PC-3 (cell line): Measurements from ENCODE around the gene ALG3. TPM values are rescaled to one million over a fixed set of nuclear protein-coding genes. Genes with fewer than 3 reads are reported as not detected.

ENCODE experiments used
- ATAC-seq: fragments of 200-7000 bp; cut with Tn5 transposase; 2 replicates; pipeline ENCODE4 v1.9.1; 2020; ENCODE audit warnings: mild to moderate bottlenecking, moderate library complexity
- BruUV-seq: library from RNA; stranded (reverse); fragments of 400-500 nt; replicated peaks from 2 replicates; lab custom pipeline; 2021; lab: Mats Ljungman, UMichigan
- CTCF ChIA-PET: fragments of 300-600 bp; sonication (Branson Sonifier 250); formaldehyde crosslinking; loops from one replicate; lab custom pipeline; 2022; ENCODE audit warnings: antibody characterized with exemption; lab: Charles Lee
- POLR2A ChIA-PET: fragments of 300-600 bp; sonication (Branson Sonifier 250); formaldehyde crosslinking; loops from one replicate; lab custom pipeline; 2022; ENCODE audit warnings: antibody characterized with exemption; ENCODE audit not compliant: unreplicated experiment; lab: Charles Lee
- DNase-seq: peaks from one replicate; pipeline ENCODE4 v3.0.0-alpha.2; 2015
- H2AFZ ChIP-seq: fragments of 300-600 bp; sonication (generic); 2 replicates; pipeline ENCODE4 v1.6.0; 2016; ENCODE audit warnings: antibody characterized with exemption, low read length
- H3F3A ChIP-seq: fragments of 300-600 bp; sonication (generic); one replicate; pipeline ENCODE4 v1.6.0; 2017; ENCODE audit warnings: antibody characterized with exemption, low read length, control low read depth, mild to moderate bottlenecking; ENCODE audit not compliant: unreplicated experiment
- H3K27ac ChIP-seq: fragments of 300-600 bp; sonication (generic); 2 replicates; pipeline ENCODE4 v1.5.1; 2016; ENCODE audit warnings: mild to moderate bottlenecking, low read length
- H3K27me3 ChIP-seq: fragments of 300-600 bp; sonication (generic); 2 replicates; pipeline ENCODE4 v1.6.1; 2016; ENCODE audit warnings: low read length, mixed read lengths
- H3K36me3 ChIP-seq: fragments of 300-600 bp; sonication (generic); 2 replicates; pipeline ENCODE4 v1.6.1; 2016; ENCODE audit warnings: low read depth, mixed run types, low read length, mixed read lengths
- H3K4me1 ChIP-seq: fragments of 300-600 bp; sonication (generic); 2 replicates; pipeline ENCODE4 v1.5.1; 2016; ENCODE audit warnings: low read length; ENCODE audit not compliant: insufficient read depth
- H3K4me2 ChIP-seq: fragments of 300-600 bp; sonication (generic); 2 replicates; pipeline ENCODE4 v1.6.0; 2016; ENCODE audit warnings: low read length
- H3K4me3 ChIP-seq: fragments of 300-600 bp; sonication (generic); 2 replicates; pipeline ENCODE4 v1.5.1; 2016; ENCODE audit warnings: mild to moderate bottlenecking, low read length, mixed read lengths
- H3K79me2 ChIP-seq: fragments of 300-600 bp; sonication (generic); 2 replicates; pipeline ENCODE4 v1.6.1; 2017; ENCODE audit warnings: low read length, mixed read lengths
- H3K9ac ChIP-seq: fragments of 300-600 bp; sonication (generic); 2 replicates; pipeline ENCODE4 v1.6.0; 2016; ENCODE audit warnings: mild to moderate bottlenecking, low read length
- H3K9me2 ChIP-seq: fragments of 300-600 bp; sonication (generic); replicated peaks from 2 replicates; pipeline ENCODE4 v1.6.1; 2016; ENCODE audit warnings: mixed run types, low read length, mixed read lengths
- H3K9me3 ChIP-seq: fragments of 300-600 bp; sonication (generic); 2 replicates; pipeline ENCODE4 v1.6.1; 2016; ENCODE audit warnings: low read length, mixed read lengths
- H4K20me1 ChIP-seq: fragments of 300-600 bp; sonication (generic); 2 replicates; pipeline ENCODE4 v1.6.1; 2016; ENCODE audit warnings: low read length, mixed read lengths
- EZH2 ChIP-seq: fragments of 300-600 bp; sonication (generic); IDR thresholded peaks from one replicate; pipeline ENCODE4 v1.6.1; 2017; ENCODE audit warnings: antibody characterized with exemption, mild to moderate bottlenecking, low read length; ENCODE audit not compliant: unreplicated experiment
- EZH2phosphoT487 ChIP-seq: fragments of 300-600 bp; sonication (generic); IDR thresholded peaks from 2 replicates; pipeline ENCODE4 v1.6.1; 2018; ENCODE audit warnings: mild to moderate bottlenecking, antibody characterized with exemption, low read length, borderline replicate concordance
- intact Hi-C: fragments of 100-400 bp; cut with micrococcal nuclease; formaldehyde crosslinking; loops from 2 replicates; pipeline ENCODE4 v1.9.0; 2023
- total RNA-seq: library from RNA; depleted of rRNA; stranded (reverse); fragments of >200 nt; gene quantifications from 2 replicates; pipeline ENCODE4 v1.2.3, GENCODE V29; 2014
- TF ChIP-seq, protein P1 (sequence below): fragments of 300-600 bp; sonication (generic); conservative IDR thresholded peaks from 2 replicates; pipeline ENCODE4 v1.5.1; 2017; ENCODE audit warnings: antibody characterized with exemption, low read depth, mild to moderate bottlenecking, low read length

ALG3 gene
- total RNA-seq, 1 experiment from 2014 or later, result 89.0 TPM

DNA sequence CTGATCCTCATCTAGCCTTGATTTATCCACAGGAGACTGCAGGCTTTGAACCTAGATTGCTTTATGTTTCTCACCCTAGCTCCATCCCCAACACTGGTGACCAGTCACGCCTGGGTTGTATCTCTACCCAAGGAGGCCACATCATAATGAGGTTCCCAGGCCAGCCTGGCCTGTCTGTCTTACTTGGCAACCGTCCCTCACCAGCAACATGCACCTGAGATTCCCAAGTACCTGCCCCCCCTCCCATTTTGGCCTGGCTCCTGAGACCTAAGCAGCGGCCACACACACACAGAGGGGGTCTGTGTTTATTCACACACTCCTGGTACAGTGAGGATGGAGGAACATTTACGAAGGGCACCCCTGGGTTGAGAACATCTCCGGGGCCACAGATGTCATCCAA, 10.2 kb upstream of the ALG3 start:
- H3K4me3 ChIP-seq, result no peak overlapping the region
- BruUV-seq, result no TSS peak
- H3K9me3 ChIP-seq, result no peaks in the 10 kb centered on the region
- no peaks in the 10 kb centered on the region for H3F3A ChIP-seq
- H3K9ac ChIP-seq, result no peak overlapping the region
- CTCF ChIA-PET, result no interaction called here
- TF ChIP-seq, protein P1, sequence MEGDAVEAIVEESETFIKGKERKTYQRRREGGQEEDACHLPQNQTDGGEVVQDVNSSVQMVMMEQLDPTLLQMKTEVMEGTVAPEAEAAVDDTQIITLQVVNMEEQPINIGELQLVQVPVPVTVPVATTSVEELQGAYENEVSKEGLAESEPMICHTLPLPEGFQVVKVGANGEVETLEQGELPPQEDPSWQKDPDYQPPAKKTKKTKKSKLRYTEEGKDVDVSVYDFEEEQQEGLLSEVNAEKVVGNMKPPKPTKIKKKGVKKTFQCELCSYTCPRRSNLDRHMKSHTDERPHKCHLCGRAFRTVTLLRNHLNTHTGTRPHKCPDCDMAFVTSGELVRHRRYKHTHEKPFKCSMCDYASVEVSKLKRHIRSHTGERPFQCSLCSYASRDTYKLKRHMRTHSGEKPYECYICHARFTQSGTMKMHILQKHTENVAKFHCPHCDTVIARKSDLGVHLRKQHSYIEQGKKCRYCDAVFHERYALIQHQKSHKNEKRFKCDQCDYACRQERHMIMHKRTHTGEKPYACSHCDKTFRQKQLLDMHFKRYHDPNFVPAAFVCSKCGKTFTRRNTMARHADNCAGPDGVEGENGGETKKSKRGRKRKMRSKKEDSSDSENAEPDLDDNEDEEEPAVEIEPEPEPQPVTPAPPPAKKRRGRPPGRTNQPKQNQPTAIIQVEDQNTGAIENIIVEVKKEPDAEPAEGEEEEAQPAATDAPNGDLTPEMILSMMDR, result no peak
- TF ChIP-seq EZH2phosphoT487 (no peak), EZH2 (no peak)
- no peak overlapping the region for H2AFZ ChIP-seq
- intact Hi-C loops, result no loop called here
- ATAC-seq, result no peak
- POLR2A ChIA-PET, result no interaction called here
- H3K4me1 ChIP-seq, result peaks cover 19% of the 10 kb centered on the region
- H3K4me2 ChIP-seq, result no peak overlapping the region
- H4K20me1 ChIP-seq, result peaks cover 12% of the 10 kb centered on the region; the same call in 1 of the 2 replicates
- no peak overlapping the region for H3K27ac ChIP-seq
- H3K36me3 ChIP-seq, result no peaks in the 10 kb centered on the region
- peaks cover 3% of the 10 kb centered on the region; the same call in 1 of the 2 replicates for H3K79me2 ChIP-seq
- H3K9me2 ChIP-seq, result no peaks in the 10 kb centered on the region
- H3K27me3 ChIP-seq, result no peaks in the 10 kb centered on the region
- no peak for DNase-seq

DNA sequence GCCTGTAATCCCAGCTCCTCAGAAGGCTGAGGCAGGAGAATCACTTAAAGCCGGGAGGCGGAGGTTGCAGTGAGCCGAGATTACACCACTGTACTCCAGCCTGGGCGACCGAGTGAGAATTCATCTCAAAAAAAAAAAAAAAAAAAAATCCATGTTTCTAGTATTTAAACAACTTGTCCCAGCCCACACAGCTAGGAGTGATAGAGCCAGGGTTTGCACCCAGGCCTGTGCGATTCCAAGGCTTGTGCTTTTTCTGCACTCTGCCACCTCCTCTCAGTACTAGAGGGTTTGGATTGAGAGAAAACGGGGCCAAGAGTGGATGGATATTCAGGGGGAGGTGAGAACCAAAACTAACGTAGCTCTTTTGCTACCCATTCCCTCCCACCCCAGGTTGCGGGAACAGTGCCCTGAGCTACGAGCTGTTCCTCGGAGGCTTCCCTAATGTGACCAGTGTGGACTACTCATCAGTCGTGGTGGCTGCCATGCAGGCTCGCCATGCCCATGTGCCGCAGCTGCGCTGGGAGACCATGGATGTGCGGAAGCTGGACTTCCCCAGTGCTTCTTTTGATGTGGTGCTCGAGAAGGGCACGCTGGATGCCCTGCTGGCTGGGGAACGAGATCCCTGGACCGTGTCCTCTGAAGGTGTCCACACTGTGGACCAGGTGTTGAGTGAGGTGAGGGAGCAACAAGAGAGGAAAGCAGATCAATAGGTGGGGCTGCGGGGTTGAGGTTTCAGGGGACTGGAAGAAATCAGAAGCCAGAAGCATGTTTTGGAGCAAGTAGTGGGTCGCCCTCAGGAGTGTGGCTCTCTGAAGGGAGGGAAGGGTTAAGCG, 8.5 kb upstream of the ALG3 start:
- H3K9ac ChIP-seq, result no peak overlapping the region
- no peaks in the 10 kb centered on the region for H3K9me3 ChIP-seq
- no peaks in the 10 kb centered on the region for H3K27me3 ChIP-seq
- peaks cover 13% of the 10 kb centered on the region for H3K79me2 ChIP-seq
- no peak for TF ChIP-seq EZH2
- no peak for TF ChIP-seq EZH2phosphoT487
- TF ChIP-seq, protein P1, result no peak
- ChIA-PET POLR2A (no interaction called here), CTCF (no interaction called here)
- no peak overlapping the region for H2AFZ ChIP-seq
- intact Hi-C loops, result no loop called here
- no peak for ATAC-seq
- H3F3A ChIP-seq, result no peaks in the 10 kb centered on the region
- no peak overlapping the region for H3K4me3 ChIP-seq
- BruUV-seq, result no TSS peak
- H3K4me2 ChIP-seq, result no peak overlapping the region
- no peaks in the 10 kb centered on the region for H3K9me2 ChIP-seq
- H3K36me3 ChIP-seq, result no peaks in the 10 kb centered on the region
- no peak for DNase-seq
- H4K20me1 ChIP-seq, result peaks cover 12% of the 10 kb centered on the region; the same call in 1 of the 2 replicates
- no peak overlapping the region for H3K27ac ChIP-seq
- peaks cover 18% of the 10 kb centered on the region for H3K4me1 ChIP-seq
